Activated naive CD4-positive, alpha-beta T cell treated with anti-CD3 and anti-CD28 coated beads, Interleukin-2, amount 50 U/mL, for 24 hours (primary cell): ENCODE measurements around the gene LTV1.
"Not testable (repeated sequence)": the region's sequence is repeated elsewhere in the genome, so short reads cannot be mapped to it uniquely, and the experiment has no call there.

ENCODE experiments used
- H3K27ac Mint-ChIP-seq: one replicate; pipeline ENCODE4 v1.8.0; 2021; ENCODE audit warnings: mild to moderate bottlenecking, mixed read lengths
- H3K27me3 Mint-ChIP-seq: one replicate; pipeline ENCODE4 v1.8.0; 2021; ENCODE audit warnings: mixed read lengths
- H3K36me3 Mint-ChIP-seq: one replicate; pipeline ENCODE4 v1.8.0; 2021; ENCODE audit warnings: mixed read lengths
- H3K4me1 Mint-ChIP-seq: one replicate; pipeline ENCODE4 v1.8.0; 2021; ENCODE audit warnings: mixed read lengths
- H3K4me3 Mint-ChIP-seq: one replicate; pipeline ENCODE4 v1.8.0; 2021; ENCODE audit warnings: mild to moderate bottlenecking, mixed read lengths
- H3K9me3 Mint-ChIP-seq: one replicate; pipeline ENCODE4 v1.8.0; 2021; ENCODE audit warnings: mixed read lengths

LTV1 gene

DNA sequence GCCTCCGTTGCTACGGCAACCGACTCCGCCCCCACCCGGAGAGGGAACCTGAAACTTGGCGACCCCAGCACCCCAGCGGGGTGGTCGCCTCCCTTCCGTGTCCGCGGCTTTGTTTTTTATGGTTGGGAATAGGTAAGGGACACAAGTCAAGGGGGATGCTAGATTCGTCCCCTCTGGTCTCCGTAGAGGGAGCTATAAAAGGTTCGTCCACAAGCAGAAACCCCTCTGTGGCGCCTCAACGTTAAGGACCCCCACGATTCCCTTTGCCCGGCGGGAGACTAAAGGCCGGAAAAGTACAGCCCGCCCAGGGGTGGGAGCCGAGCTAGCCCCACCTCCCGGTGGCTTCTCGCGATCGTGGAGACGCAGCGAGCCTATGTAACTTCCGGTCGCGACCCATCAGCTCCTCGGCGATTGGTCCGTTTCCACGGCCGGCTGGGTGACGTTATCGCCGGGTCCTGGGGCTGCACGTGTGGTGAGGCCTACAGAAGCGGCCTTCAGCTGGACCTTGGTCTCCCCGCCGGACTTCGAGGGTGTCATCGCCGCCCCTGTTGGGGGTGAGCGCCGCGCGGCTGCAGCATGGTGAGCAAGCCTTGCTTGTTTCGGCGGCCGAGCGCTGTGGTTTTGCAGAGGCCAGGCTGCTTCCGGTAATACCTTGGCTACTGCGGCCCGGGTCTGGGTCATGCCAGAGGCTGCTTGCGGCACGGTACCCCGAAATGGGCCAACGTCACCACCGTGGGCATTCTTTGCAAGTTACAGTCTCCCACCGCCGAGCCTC lies at the start of gene LTV1:
Gene LTV1, plus strand, starts transcription at position 437 of the 775 bp plus-strand sequence. Its CDS starts 140 bp downstream, at position 577.
- peak within 1 kb of the TSS; percentile 96 for H3K27ac Mint-ChIP-seq
- H3K9me3 Mint-ChIP-seq: no peaks in the 10 kb centered on the region
- H3K4me3 Mint-ChIP-seq: peak within 1 kb of the TSS; percentile 99
- H3K4me1 Mint-ChIP-seq: peaks cover 41% of the 10 kb centered on the region
- peaks cover 18% of the 10 kb centered on the region for H3K36me3 Mint-ChIP-seq
- H3K27me3 Mint-ChIP-seq: no peaks in the 10 kb centered on the region

DNA sequence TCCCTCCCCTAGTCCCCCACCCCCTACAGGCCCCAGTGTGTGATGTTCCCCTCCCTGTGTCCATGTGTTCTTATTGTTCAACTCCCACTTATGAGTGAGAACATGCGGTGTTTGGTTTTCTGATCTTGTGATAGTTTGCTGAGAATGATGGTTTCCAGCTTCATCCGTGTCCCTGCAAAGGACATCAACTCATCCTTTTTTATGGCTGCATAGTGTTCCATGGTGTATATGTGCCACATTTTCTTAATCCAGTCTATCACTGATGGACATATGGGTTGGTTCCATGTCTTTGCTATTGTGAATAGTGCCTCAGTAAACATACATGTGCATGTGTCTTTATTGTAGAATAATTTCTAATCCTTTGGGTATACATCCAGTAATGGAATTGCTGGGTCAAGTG lies 46.6 kb upstream of the LTV1 start:
- H3K27ac Mint-ChIP-seq, H3K4me3 Mint-ChIP-seq, H3K4me1 Mint-ChIP-seq, H3K27me3 Mint-ChIP-seq: not testable (repeated sequence)
- Mint-ChIP-seq H3K9me3 (peaks cover 18% of the 10 kb centered on the region), H3K36me3 (peaks cover 62% of the 10 kb centered on the region)

- H3K9me3 Mint-ChIP-seq: peaks cover 18% of the 10 kb centered on the region
- not testable (repeated sequence) for H3K27ac Mint-ChIP-seq, H3K4me3 Mint-ChIP-seq, H3K4me1 Mint-ChIP-seq, H3K27me3 Mint-ChIP-seq
- H3K36me3 Mint-ChIP-seq: peaks cover 51% of the 10 kb centered on the region
Observed at GRCh38 chr6:143798487-143798886, 44.7 kb upstream of the LTV1 start.

DNA sequence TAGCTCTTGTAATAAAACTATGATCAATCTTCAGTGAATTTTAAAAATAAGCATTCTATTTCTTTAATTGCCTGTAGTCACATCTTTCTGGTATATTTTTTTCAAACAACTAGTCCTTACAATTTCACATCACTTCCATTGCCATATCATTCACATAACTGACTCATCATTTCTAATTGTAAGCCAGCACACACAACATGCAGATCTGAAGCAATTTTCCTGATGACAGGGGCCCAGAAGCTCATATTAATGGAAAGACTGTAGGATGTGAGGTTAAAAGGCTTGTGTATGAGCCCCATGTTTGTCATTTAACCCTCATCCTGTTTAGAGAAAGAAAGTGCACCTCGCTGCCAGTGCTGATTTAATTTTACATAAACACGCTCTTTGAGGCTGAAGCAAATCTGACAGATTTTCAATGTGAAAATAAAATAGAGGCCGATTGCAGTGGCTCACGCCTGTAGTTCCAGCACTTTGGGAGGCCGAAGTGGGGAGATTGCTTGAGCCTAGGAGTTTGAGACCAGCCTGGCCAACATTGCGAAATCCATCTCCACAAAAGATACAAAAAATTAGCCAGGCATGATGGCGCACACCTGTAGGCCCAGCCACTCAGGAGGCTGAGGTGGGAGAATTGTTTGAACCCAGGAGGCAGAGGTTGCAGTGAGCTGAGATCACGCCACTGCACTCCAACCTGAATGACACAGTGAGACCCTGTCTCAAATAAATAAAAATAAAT lies 40.1 kb upstream of the LTV1 start:
- Mint-ChIP-seq H3K27me3 (no peaks in the 10 kb centered on the region), H3K27ac (peak overlapping the region; percentile 85), H3K9me3 (peaks cover 18% of the 10 kb centered on the region), H3K36me3 (peaks cover 43% of the 10 kb centered on the region), H3K4me1 (peaks cover 45% of the 10 kb centered on the region), H3K4me3 (peak overlapping the region; percentile 0)

DNA sequence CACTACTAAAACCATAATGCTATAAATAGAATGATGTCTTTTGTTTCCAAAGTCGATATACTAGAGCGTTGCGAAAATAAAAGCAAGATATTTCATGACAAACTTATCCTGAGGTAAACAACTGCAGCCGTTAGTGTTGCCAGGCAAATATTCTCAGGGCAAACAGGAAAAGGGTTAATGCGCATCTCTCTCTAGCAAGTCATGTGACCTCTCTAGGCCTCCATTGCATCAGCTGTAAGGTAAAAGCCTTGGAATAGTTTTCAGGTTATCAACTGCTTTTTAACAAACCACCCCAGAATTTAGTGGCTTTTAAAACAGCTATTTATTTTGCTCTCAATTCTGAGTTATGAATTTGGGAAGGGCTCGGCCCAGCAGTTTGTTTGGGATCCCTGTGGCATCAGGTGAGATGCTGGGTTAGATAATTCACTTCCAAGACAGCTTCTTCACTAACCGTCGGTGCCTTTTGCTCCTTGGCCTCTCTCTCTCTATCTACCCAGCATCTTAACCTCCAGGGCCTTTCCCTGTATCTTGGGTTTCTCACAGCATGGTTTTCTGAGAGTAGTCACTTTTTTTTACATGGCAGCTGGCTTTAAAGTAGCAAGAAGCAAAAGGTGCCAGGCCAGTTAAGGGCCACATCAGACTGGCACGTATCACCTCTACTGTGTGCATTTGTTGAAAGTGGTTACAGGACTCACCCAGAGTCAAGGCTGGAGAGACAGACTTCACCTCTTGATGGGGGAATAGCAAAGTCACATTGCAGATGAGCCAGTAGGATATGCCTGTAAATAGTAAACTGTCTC lies 39.2 kb upstream of the LTV1 start:
- H3K4me3 Mint-ChIP-seq: no peak overlapping the region
- peaks cover 35% of the 10 kb centered on the region for H3K36me3 Mint-ChIP-seq
- H3K27me3 Mint-ChIP-seq: no peaks in the 10 kb centered on the region
- peak overlapping the region; percentile 74 for H3K27ac Mint-ChIP-seq
- peaks cover 45% of the 10 kb centered on the region for H3K4me1 Mint-ChIP-seq
- H3K9me3 Mint-ChIP-seq: peaks cover 10% of the 10 kb centered on the region

DNA sequence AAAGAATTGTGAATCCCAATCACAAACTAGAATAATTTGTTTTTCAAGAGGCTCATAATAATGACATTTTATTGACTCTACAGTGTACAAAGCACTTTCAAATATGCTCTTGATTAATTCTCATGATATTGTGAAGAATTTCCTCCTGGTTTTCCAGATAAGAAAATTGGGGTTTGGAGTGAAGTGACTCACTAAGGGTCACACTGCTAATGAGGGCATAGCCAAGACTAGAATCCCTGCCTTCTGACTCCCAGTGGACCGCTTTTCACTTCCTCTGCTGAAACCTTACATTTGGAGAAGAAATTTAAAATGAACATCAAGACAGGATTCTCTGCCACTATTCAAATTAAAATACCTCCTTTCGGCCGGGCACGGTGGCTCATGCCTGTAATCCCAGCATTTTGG lies 38.3 kb upstream of the LTV1 start:
- Mint-ChIP-seq H3K4me1 (peaks cover 45% of the 10 kb centered on the region), H3K4me3 (no peak overlapping the region), H3K27ac (peak overlapping the region; percentile 93), H3K9me3 (peaks cover 5% of the 10 kb centered on the region), H3K27me3 (no peaks in the 10 kb centered on the region), H3K36me3 (peaks cover 27% of the 10 kb centered on the region)

- Mint-ChIP-seq H3K36me3 (peaks cover 18% of the 10 kb centered on the region), H3K4me3 (peak overlapping the region; percentile 57), H3K27me3 (no peaks in the 10 kb centered on the region), H3K4me1 (peaks cover 50% of the 10 kb centered on the region), H3K27ac (peak overlapping the region; percentile 93), H3K9me3 (no peaks in the 10 kb centered on the region)
Observed at GRCh38 chr6:143806282-143807102, 36.6 kb upstream of the LTV1 start.

DNA sequence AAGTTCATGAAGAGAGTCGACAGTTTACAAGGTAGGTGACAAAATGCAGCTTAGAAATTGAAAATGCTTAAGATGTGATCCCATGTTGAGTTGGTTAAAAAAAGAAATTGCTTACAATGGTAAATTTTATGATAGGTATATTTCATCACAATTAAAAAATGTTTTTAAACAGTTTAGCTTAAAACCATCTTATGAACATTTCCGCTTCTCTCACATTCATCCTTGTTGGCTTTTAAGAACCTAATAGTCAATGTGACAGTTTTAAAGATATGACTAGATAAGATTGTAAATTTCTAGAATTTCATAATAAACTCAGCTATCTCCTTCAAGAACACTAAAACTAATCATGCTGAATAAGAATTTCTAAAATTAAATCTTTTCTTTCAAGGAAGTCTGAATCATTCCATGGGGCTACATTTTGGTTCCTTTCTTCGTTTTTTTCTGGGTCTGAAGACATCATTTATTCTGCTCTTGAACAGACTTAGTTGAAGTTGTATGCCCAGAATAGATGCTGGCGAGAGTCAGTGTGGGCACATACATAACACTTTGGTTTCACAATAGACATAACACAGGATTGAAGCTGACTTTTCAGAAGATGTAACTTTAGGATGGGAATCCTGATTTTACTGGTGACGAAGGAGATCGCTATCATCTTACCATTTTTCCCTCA lies 35.9 kb upstream of the LTV1 start:
- Mint-ChIP-seq H3K36me3 (peaks cover 15% of the 10 kb centered on the region), H3K4me3 (peak overlapping the region; percentile 57), H3K27ac (peak overlapping the region; percentile 93), H3K9me3 (no peaks in the 10 kb centered on the region), H3K27me3 (no peaks in the 10 kb centered on the region), H3K4me1 (peaks cover 56% of the 10 kb centered on the region)

GRCh38 chr6:143810745-143811144 lies 32.4 kb upstream of the LTV1 start:
- Mint-ChIP-seq H3K27me3 (no peaks in the 10 kb centered on the region), H3K4me1 (peaks cover 31% of the 10 kb centered on the region), H3K27ac (no peak overlapping the region), H3K9me3 (no peaks in the 10 kb centered on the region), H3K4me3 (no peak overlapping the region), H3K36me3 (peaks cover 13% of the 10 kb centered on the region)

DNA sequence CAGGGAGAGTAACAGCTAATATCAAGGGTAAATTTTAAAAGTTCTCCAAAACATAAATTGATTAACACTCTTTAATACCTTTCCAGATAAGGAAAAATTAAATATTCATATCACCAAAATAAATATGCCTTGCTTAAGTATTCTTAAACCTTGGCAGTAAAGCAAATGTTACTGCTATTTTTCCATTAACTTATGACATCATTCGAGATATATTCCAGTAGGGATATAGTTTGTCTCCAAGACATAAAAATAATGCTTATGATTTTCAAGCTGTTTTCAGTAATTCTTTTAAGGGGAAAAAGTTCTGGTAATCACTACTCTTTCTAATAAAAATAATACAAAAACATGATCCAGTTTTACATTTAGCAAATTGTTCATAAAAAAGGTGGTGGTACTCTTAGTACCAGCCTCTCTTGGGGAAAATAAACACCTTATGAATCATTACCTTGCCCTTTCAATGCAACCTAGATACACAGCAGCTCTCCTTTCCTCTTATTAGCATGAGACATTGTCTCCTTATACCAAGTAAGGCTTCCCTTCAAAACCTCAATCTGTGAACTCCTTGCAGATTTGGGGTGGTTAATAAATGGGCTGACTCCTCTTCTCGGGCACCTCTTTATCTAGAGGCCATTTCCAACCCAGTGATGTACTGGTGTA lies 31.5 kb upstream of the LTV1 start:
- Mint-ChIP-seq H3K27ac (peak overlapping the region; percentile 47), H3K36me3 (peaks cover 11% of the 10 kb centered on the region), H3K27me3 (no peaks in the 10 kb centered on the region), H3K4me3 (no peak overlapping the region), H3K4me1 (peaks cover 23% of the 10 kb centered on the region), H3K9me3 (no peaks in the 10 kb centered on the region)

DNA sequence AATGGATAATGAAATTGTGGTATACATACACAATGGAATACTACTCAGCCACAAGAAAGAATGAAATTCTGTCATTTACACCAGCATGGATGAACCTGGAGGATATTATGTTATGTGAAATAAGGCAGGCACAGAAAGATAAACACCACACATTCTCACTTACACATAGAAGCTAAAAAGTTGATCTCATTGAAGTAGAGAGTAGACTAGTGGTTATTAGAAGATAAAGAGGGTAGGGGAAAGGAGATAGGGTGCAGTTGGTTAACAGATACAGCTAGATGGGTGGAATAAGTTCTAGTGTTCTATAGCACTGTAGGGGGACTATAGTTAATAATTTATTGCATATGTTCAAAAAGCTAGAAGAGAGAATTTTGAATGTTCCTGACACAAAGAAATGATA lies 25.5 kb upstream of the LTV1 start:
- no peaks in the 10 kb centered on the region for H3K9me3 Mint-ChIP-seq
- H3K36me3 Mint-ChIP-seq: peaks cover 2% of the 10 kb centered on the region
- no peak overlapping the region for H3K4me3 Mint-ChIP-seq
- H3K27ac Mint-ChIP-seq: no peak overlapping the region
- H3K27me3 Mint-ChIP-seq: no peaks in the 10 kb centered on the region
- H3K4me1 Mint-ChIP-seq: no peaks in the 10 kb centered on the region

GRCh38 chr6:143821359-143821758 lies 21.8 kb upstream of the LTV1 start:
- Mint-ChIP-seq H3K27me3 (no peaks in the 10 kb centered on the region), H3K27ac (no peak overlapping the region), H3K9me3 (no peaks in the 10 kb centered on the region), H3K4me1 (no peaks in the 10 kb centered on the region), H3K36me3 (peaks cover 9% of the 10 kb centered on the region), H3K4me3 (no peak overlapping the region)

DNA sequence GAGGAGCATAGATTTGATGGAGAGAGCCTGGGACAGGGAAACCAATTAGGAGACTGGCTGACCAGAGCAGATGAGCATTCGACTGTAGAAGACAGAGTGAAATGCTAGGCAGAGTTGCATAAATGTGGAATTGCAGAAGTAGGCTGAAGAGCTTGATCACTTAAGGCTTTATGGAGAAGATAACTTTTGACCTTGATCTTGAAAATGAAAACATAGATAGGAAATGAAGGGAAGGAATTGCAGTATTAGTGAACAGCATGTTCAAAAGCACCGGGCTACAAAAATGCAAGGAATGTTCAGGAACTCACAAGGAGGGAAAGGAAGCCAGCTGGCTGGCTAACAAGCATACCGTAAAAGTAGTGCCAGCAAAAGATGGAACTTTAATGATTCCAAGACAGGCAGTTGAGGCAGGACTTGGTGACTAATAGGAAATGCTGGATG lies 20.5 kb upstream of the LTV1 start:
- Mint-ChIP-seq H3K4me3 (no peak overlapping the region), H3K27ac (no peak overlapping the region), H3K9me3 (no peaks in the 10 kb centered on the region), H3K36me3 (peaks cover 9% of the 10 kb centered on the region), H3K27me3 (no peaks in the 10 kb centered on the region), H3K4me1 (no peaks in the 10 kb centered on the region)

DNA sequence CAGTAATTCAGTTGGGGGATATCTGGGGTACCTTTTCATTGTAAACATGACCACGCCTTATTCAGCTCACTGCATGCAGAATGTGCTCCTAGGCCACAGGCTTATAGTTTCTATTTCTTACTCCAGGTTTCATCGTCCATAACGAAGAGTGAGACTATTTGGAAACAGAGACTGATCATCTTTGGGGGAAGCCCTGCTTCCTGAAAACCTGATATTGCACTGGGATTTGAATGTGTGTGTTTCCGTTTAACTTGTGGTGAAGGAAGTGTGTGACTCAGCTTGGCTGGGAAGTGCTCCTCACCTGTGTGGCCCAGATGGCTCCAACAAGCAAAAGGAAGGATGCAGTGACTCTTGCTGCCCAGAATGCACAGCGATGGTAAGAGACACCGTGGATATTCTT lies 19.6 kb upstream of the LTV1 start:
- H3K4me1 Mint-ChIP-seq: no peaks in the 10 kb centered on the region
- H3K27ac Mint-ChIP-seq: no peak overlapping the region
- H3K4me3 Mint-ChIP-seq: no peak overlapping the region
- no peaks in the 10 kb centered on the region for H3K9me3 Mint-ChIP-seq
- no peaks in the 10 kb centered on the region for H3K27me3 Mint-ChIP-seq
- peaks cover 9% of the 10 kb centered on the region for H3K36me3 Mint-ChIP-seq
